SIG-M5 (cell line): ENCODE measurements around the gene CR2.
"Not testable (repeated sequence)": the region's sequence is repeated elsewhere in the genome, so short reads cannot be mapped to it uniquely, and the experiment has no call there.

Experiments
- DNase-seq: peaks from one replicate; lab custom pipeline; 2025; lab: John Stamatoyannopoulos, UW

Gene CR2

GRCh38 chr1:207454046-207454964 is at the start of gene CR2:
TSS of gene CR2 (plus strand) at chr1:207454328. CDS start at chr1:207454419, 91 bp downstream.
- no peak for DNase-seq

- peak; percentile 17 for DNase-seq
Observed at GRCh38 chr1:207404849-207405525, 49.1 kb upstream of the CR2 start.

- no peak for DNase-seq
Observed at GRCh38 chr1:207405814-207406213, 48.3 kb upstream of the CR2 start.

- no peak for DNase-seq
Observed at GRCh38 chr1:207407655-207408260, 46.4 kb upstream of the CR2 start.

GRCh38 chr1:207412845-207413244 is 41.3 kb upstream of the CR2 start:
- no peak for DNase-seq

- DNase-seq = no peak
Observed at GRCh38 chr1:207414606-207415108, 39.5 kb upstream of the CR2 start.

- DNase-seq = no peak
Observed at GRCh38 chr1:207417076-207417475, 37.1 kb upstream of the CR2 start.

- no peak for DNase-seq
Observed at GRCh38 chr1:207418351-207418750, 35.8 kb upstream of the CR2 start.

- no peak for DNase-seq
Observed at GRCh38 chr1:207420109-207420508, 34.0 kb upstream of the CR2 start.

- DNase-seq = no peak
Observed at GRCh38 chr1:207421078-207421477, 33.0 kb upstream of the CR2 start.

- DNase-seq = no peak
Observed at GRCh38 chr1:207423560-207424292, 30.4 kb upstream of the CR2 start.

GRCh38 chr1:207424570-207425131 is 29.5 kb upstream of the CR2 start:
- no peak for DNase-seq

GRCh38 chr1:207427832-207428585 is 26.1 kb upstream of the CR2 start:
- DNase-seq = no peak

- DNase-seq = no peak
Observed at GRCh38 chr1:207428783-207429182, 25.3 kb upstream of the CR2 start.

GRCh38 chr1:207429963-207430362 is 24.2 kb upstream of the CR2 start:
- DNase-seq = no peak

GRCh38 chr1:207430602-207431001 is 23.5 kb upstream of the CR2 start:
- DNase-seq = no peak

GRCh38 chr1:207431508-207431907 is 22.6 kb upstream of the CR2 start:
- no peak for DNase-seq

GRCh38 chr1:207433435-207433834 is 20.7 kb upstream of the CR2 start:
- DNase-seq = no peak

GRCh38 chr1:207436746-207437145 is 17.4 kb upstream of the CR2 start:
- not testable (repeated sequence) for DNase-seq

- no peak for DNase-seq
Observed at GRCh38 chr1:207440626-207441025, 13.5 kb upstream of the CR2 start.
